GM12878 (cell line): ENCODE measurements around the gene TRDN. TPM values are rescaled to one million over a fixed set of nuclear protein-coding genes. Genes with fewer than 3 reads are reported as not detected.

Experiments used
- ATAC-seq: fragments of 200-7000 bp; cut with Tn5 transposase; 3 replicates; pipeline ENCODE4 v1.9.1; 2020; ENCODE audit warnings: mild to moderate bottlenecking, moderate library complexity
- BruUV-seq: library from RNA; stranded (reverse); fragments of 400-500 nt; replicated peaks from 2 replicates; lab custom pipeline; 2021; lab: Mats Ljungman, UMichigan
- CTCF ChIA-PET: fragments of 300-600 bp; sonication (Branson Sonifier 250); formaldehyde crosslinking; extraction: SDS; loops from one replicate; lab custom pipeline; 2021; ENCODE audit warnings: inconsistent platforms; lab: Yijun Ruan, JAX
- POLR2A ChIA-PET: fragments of 350-600 bp; formaldehyde crosslinking; extraction: SDS; loops from one replicate; lab custom pipeline; 2021; ENCODE audit warnings: inconsistent platforms; lab: Charles Lee
- RAD21 ChIA-PET: fragments of 300-600 bp; sonication (Branson Sonifier 250); formaldehyde crosslinking; loops from one replicate; lab custom pipeline; 2023; ENCODE audit warnings: antibody characterized with exemption; ENCODE audit not compliant: unreplicated experiment; lab: Charles Lee
- SMC1A ChIA-PET: fragments of 300-600 bp; sonication (Branson Sonifier 250); formaldehyde crosslinking; loops from one replicate; lab custom pipeline; 2023; ENCODE audit not compliant: unreplicated experiment, uncharacterized antibody; lab: Charles Lee
- DNase-seq: peaks from one replicate; pipeline ENCODE4 v3.0.0-alpha.2; 2011; ENCODE audit warnings: low read depth, low spot score
- FAIRE-seq: peaks from 3 replicates; lab custom pipeline; 2011; peaks lifted over from hg19 to GRCh38; lab: Jason Lieb, UNC
- H2AFZ ChIP-seq: 2 replicates; pipeline ENCODE4 v1.6.0; 2011; ENCODE audit warnings: low read depth, low read length, control low read depth; ENCODE audit not compliant: control insufficient read depth
- H3K27ac ChIP-seq: 2 replicates; pipeline ENCODE4 v1.5.1; 2011; ENCODE audit warnings: control low read depth; ENCODE audit not compliant: control insufficient read depth, insufficient read depth
- H3K27me3 ChIP-seq, 2 experiments: replicated peaks in 1 of 2; 2 replicates each; pipeline versions ENCODE4 v1.6.0 to v1.6.1; 2011; ENCODE audit warnings: low read length in 1 of 2; ENCODE audit not compliant: control insufficient read depth in 2 of 2, insufficient read depth in 2 of 2
- H3K36me3 ChIP-seq, 2 experiments: 2 replicates each; pipeline ENCODE4 v1.5.1; 2011; ENCODE audit warnings: low read length in 1 of 2; ENCODE audit not compliant: control insufficient read depth in 2 of 2, insufficient read depth in 2 of 2
- H3K4me1 ChIP-seq: 2 replicates; pipeline ENCODE4 v1.6.1; 2011; ENCODE audit warnings: mild to moderate bottlenecking, low read length, moderate library complexity, mixed read lengths; ENCODE audit not compliant: control insufficient read depth, insufficient read depth
- H3K4me2 ChIP-seq: 2 replicates; pipeline ENCODE4 v1.6.0; 2011; ENCODE audit warnings: control low read depth; ENCODE audit not compliant: control insufficient read depth, insufficient read depth
- H3K4me3 ChIP-seq: fragments of 200-600 bp; sonication (generic); 2 replicates; pipeline ENCODE4 v1.5.1; 2016
- H3K79me2 ChIP-seq: 2 replicates; pipeline ENCODE4 v1.6.0; 2011; ENCODE audit warnings: low read length; ENCODE audit not compliant: control insufficient read depth, insufficient read depth
- H3K9ac ChIP-seq: 2 replicates; pipeline ENCODE4 v1.8.0; 2011; ENCODE audit warnings: low read length, control low read depth, mixed read lengths; ENCODE audit not compliant: control insufficient read depth, insufficient read depth
- H3K9me3 ChIP-seq: replicated peaks from 3 replicates; pipeline ENCODE4 v1.5.1; 2011; ENCODE audit warnings: mild to moderate bottlenecking, low read length; ENCODE audit not compliant: control insufficient read depth, insufficient read depth
- H4K20me1 ChIP-seq: 2 replicates; pipeline ENCODE4 v1.6.0; 2011; ENCODE audit not compliant: control insufficient read depth, insufficient read depth
- CBFB ChIP-seq: IDR thresholded peaks from 2 replicates; pipeline ENCODE4 v1.6.1; 2016; ENCODE audit warnings: antibody characterized with exemption, low read depth
- CHD1 ChIP-seq: IDR thresholded peaks from 2 replicates; pipeline ENCODE4 v1.6.1; 2012; ENCODE audit warnings: low read depth, low read length, improper control_type of control experiment
- HDAC6 ChIP-seq: fragments of 200-600 bp; sonication (generic); IDR thresholded peaks from one replicate; pipeline ENCODE4 v1.8.0; 2017; ENCODE audit warnings: antibody characterized with exemption; ENCODE audit not compliant: unreplicated experiment
- NFYB ChIP-seq: IDR thresholded peaks from 2 replicates; pipeline ENCODE4 v1.6.1; 2011; ENCODE audit warnings: low read depth, mild to moderate bottlenecking, low read length, improper control_type of control experiment, moderate library complexity; ENCODE audit not compliant: insufficient read depth
- PAX8 ChIP-seq: fragments of 450-650 bp; IDR thresholded peaks from 2 replicates; pipeline ENCODE4 v1.6.1; 2017; ENCODE audit warnings: mild to moderate bottlenecking, moderate library complexity
- POLR2A ChIP-seq: IDR thresholded peaks from 2 replicates; pipeline ENCODE4 v1.6.1; 2011; ENCODE audit warnings: low read depth, mild to moderate bottlenecking, low read length
- SRF ChIP-seq, 2 experiments: IDR thresholded peaks; 2 replicates each; pipeline ENCODE4 v1.6.1; 2011; ENCODE audit warnings: low read depth in 2 of 2, low read length in 2 of 2, mild to moderate bottlenecking in 1 of 2, moderate library complexity in 1 of 2
- SUZ12 ChIP-seq: fragments of 200-600 bp; sonication (generic); IDR thresholded peaks from one replicate; pipeline ENCODE4 v1.6.1; 2018; ENCODE audit warnings: antibody characterized with exemption, mild to moderate bottlenecking; ENCODE audit not compliant: unreplicated experiment
- in situ Hi-C: fragments of 300-500 bp; cut with MboI; formaldehyde crosslinking; loops from 9 replicates; pipeline ENCODE4 v1.14.3; 2018; ENCODE audit warnings: mixed read lengths
- intact Hi-C: fragments of 100-400 bp; cut with micrococcal nuclease; formaldehyde crosslinking; loops from one replicate; pipeline ENCODE4 v1.14.2; 2022; ENCODE audit not compliant: unreplicated experiment
- polyA plus RNA-seq, 11 experiments: library from polyadenylated mRNA; depleted of rRNA in 4 of 11; unstranded in 6 of 11; stranded (reverse) in 5 of 11; fragments of >200 nt; fragmentation: Nextera tagmentation in 4 of 11; fragmentation: Illumina TruSeq in 1 of 11; extraction: Ambion mirVana in 4 of 11; extraction: Trizol in 1 of 11; gene quantifications; 1 replicate in 1 of 11; 2 replicates in 10 of 11; pipeline versions ENCODE4 v1.2.1 to v1.2.3, GENCODE V29; 2011 to 2016; ENCODE audit warnings: inconsistent platforms in 2 of 11, missing spikeins in 2 of 11, low read depth in 1 of 11
- total RNA-seq, 4 experiments: library from RNA; depleted of rRNA in 3 of 4; stranded (reverse); fragments of >200 nt in 3 of 4; fragmentation: Illumina TruSeq in 1 of 4; extraction: Trizol in 1 of 4; gene quantifications; 2 replicates each; pipeline versions ENCODE4 v1.2.1 to v1.2.3, GENCODE V29; 2013 to 2021
- TF ChIP-seq, protein P1 (sequence below): fragments of 450-650 bp; conservative IDR thresholded peaks from 2 replicates; pipeline ENCODE4 v1.6.1; 2017; ENCODE audit warnings: mild to moderate bottlenecking, moderate library complexity

Gene TRDN
- total and polyA plus RNA-seq, 10 of the 15 experiments (the other 5 are each of a cell fraction or from before 2014, with no cell fraction given): not detected

GRCh38 chr6:123547216-123547978 is 89.4 kb downstream of the TRDN start:
- in situ Hi-C loops: no loop called here
- Histone ChIP-seq H2AFZ (no peak overlapping the region), H4K20me1 (no peaks in the 10 kb centered on the region), H3K9ac (no peak overlapping the region), H3K27ac (no peak overlapping the region), H3K4me2 (no peak overlapping the region), H3K27me3 (no peaks in the 10 kb centered on the region)
- no peak for ATAC-seq
- SMC1A ChIA-PET: no interaction called here
- TF ChIP-seq CBFB (no peak), CHD1 (no peak), NFYB (no peak), HDAC6 (no peak), SUZ12 (no peak), POLR2A (no peak), PAX8 (no peak), SRF (IDR thresholded peaks at IDR 0.05; ENCODE audit: low read depth in 2 of 2, low read length in 2 of 2) (no peak)
- TF ChIP-seq, protein P1, sequence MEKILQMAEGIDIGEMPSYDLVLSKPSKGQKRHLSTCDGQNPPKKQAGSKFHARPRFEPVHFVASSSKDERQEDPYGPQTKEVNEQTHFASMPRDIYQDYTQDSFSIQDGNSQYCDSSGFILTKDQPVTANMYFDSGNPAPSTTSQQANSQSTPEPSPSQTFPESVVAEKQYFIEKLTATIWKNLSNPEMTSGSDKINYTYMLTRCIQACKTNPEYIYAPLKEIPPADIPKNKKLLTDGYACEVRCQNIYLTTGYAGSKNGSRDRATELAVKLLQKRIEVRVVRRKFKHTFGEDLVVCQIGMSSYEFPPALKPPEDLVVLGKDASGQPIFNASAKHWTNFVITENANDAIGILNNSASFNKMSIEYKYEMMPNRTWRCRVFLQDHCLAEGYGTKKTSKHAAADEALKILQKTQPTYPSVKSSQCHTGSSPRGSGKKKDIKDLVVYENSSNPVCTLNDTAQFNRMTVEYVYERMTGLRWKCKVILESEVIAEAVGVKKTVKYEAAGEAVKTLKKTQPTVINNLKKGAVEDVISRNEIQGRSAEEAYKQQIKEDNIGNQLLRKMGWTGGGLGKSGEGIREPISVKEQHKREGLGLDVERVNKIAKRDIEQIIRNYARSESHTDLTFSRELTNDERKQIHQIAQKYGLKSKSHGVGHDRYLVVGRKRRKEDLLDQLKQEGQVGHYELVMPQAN: no peak
- TF ChIP-seq, all 136 proteins: peak for 0
- no peaks in the 10 kb centered on the region for H3K4me1 ChIP-seq
- ChIA-PET RAD21 (no interaction called here), POLR2A (no interaction called here), CTCF (no interaction called here)
- no peak for FAIRE-seq
- no peaks in the 10 kb centered on the region for H3K9me3 ChIP-seq
- no peak overlapping the region for H3K4me3 ChIP-seq
- intact Hi-C loops: no loop called here
- no TSS peak for BruUV-seq
- no peaks in the 10 kb centered on the region for H3K79me2 ChIP-seq
- no peaks in the 10 kb centered on the region for H3K36me3 ChIP-seq
- DNase-seq: no peak
